SK-N-SH treated with all-trans-retinoic acid at 6 μM for 48 hours (cell line): ENCODE results near the gene WNK1.

Source experiments
- ARNTL ChIP-seq: fragments of 450-650 bp; formaldehyde crosslinking; IDR thresholded peaks from 2 replicates; pipeline ENCODE4 v1.5.0; 2020; ENCODE audit warnings: low read depth, mild to moderate bottlenecking, moderate library complexity, borderline replicate concordance
- CREB5 ChIP-seq: fragments of 250-450 bp; sonication (Bioruptor Pico); IDR thresholded peaks from 2 replicates; pipeline ENCODE4 v1.5.1; 2020; ENCODE audit warnings: low read depth, mild to moderate bottlenecking, moderate library complexity
- CSDC2 ChIP-seq: fragments of 250-450 bp; sonication (Bioruptor Pico); IDR thresholded peaks from 2 replicates; pipeline ENCODE4 v1.5.0; 2020; ENCODE audit warnings: mild to moderate bottlenecking, moderate library complexity
- CSRNP3 ChIP-seq: fragments of 250-450 bp; sonication (Bioruptor Pico); IDR thresholded peaks from 2 replicates; pipeline ENCODE4 v1.5.1; 2021; ENCODE audit warnings: mild to moderate bottlenecking, moderate library complexity
- OSR1 ChIP-seq: fragments of 250-450 bp; sonication (Bioruptor Pico); IDR thresholded peaks from 2 replicates; pipeline ENCODE4 v1.8.0; 2022; ENCODE audit warnings: moderate library complexity, mild to moderate bottlenecking, inconsistent platforms
- PATZ1 ChIP-seq: fragments of 250-450 bp; sonication (Bioruptor Pico); IDR thresholded peaks from 2 replicates; pipeline ENCODE4 v1.8.0; 2020; ENCODE audit warnings: mild to moderate bottlenecking, moderate library complexity, borderline replicate concordance
- POU6F1 ChIP-seq: fragments of 250-450 bp; sonication (Bioruptor Pico); IDR thresholded peaks from 2 replicates; pipeline ENCODE4 v1.8.0; 2021; ENCODE audit warnings: low read depth, mild to moderate bottlenecking, moderate library complexity, borderline replicate concordance
- PPARA ChIP-seq: fragments of 250-450 bp; sonication (Bioruptor Pico); IDR thresholded peaks from 2 replicates; pipeline ENCODE4 v1.5.0; 2020; ENCODE audit warnings: mild to moderate bottlenecking, borderline replicate concordance
- RARB ChIP-seq: fragments of 250-450 bp; sonication (Bioruptor Pico); IDR thresholded peaks from 2 replicates; pipeline ENCODE4 v1.8.0; 2021; ENCODE audit warnings: mild to moderate bottlenecking, moderate library complexity
- SNAI2 ChIP-seq: fragments of 250-450 bp; sonication (Bioruptor Pico); IDR thresholded peaks from 2 replicates; pipeline ENCODE4 v1.5.0; 2020; ENCODE audit warnings: mild to moderate bottlenecking, moderate library complexity
- TCF4 ChIP-seq: fragments of 250-450 bp; sonication (Bioruptor Pico); IDR thresholded peaks from 2 replicates; pipeline ENCODE4 v1.8.0; 2021; ENCODE audit warnings: mild to moderate bottlenecking, moderate library complexity, borderline replicate concordance
- ZFP3 ChIP-seq: fragments of 250-450 bp; sonication (Bioruptor Pico); IDR thresholded peaks from 2 replicates; pipeline ENCODE4 v1.5.0; 2020; ENCODE audit warnings: mild to moderate bottlenecking, moderate library complexity
- ZFP30 ChIP-seq: fragments of 450-650 bp; formaldehyde crosslinking; IDR thresholded peaks from 2 replicates; pipeline ENCODE4 v1.5.0; 2022; ENCODE audit warnings: mild to moderate bottlenecking, moderate library complexity

DNA sequence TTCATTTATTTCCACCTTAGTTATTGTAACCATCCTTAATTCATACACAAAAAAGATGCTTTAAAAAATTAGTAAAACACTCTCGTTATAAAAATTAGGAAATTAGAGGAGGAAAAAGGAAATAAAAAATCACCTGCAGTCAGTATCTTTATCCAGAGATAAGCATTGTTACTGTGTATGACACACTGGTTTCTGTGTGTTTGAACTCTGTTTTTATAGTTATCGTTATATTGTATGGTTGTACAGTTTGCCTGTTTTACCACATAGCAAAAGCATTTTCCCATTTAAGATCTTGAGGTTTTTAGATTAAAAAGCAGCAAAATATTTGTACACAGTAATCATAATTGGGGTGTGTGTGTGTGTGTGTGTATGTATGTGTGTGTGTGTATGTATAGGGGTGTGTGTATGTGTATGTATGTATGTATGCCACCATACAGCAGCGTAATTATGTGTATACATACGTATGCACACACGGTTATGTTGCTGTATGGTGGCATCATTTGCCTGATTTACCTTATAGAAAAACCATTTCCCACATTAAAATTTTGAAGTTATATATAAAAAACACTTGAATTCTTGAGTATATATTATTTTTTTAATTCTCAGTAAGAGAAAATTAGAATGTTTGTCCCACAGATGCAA is 19.8 kb downstream of the WNK1 start:
- TF ChIP-seq ZFP3 (CRISPR knock-in tag) (no peak), CSDC2 (CRISPR knock-in tag) (no peak), RARB (CRISPR knock-in tag) (no peak), CSRNP3 (CRISPR knock-in tag) (no peak), SNAI2 (CRISPR knock-in tag) (no peak), ZFP30 (CRISPR knock-in tag) (no peak), CREB5 (no peak), OSR1 (CRISPR knock-in tag) (no peak), ARNTL (CRISPR knock-in tag) (no peak), POU6F1 (no peak), PPARA (no peak), PATZ1 (no peak), TCF4 (no peak)
